Stomach (tissue), 4 donors: Measurements from ENCODE around the gene FAAP20.

ENCODE experiments used
- EP300 ChIP-seq: sonication (generic); formaldehyde crosslinking; IDR thresholded peaks from one replicate; pipeline ENCODE4 v1.6.1; 2017; ENCODE audit warnings: antibody characterized with exemption
- POLR2A ChIP-seq, 4 donors: fragments of 450-650 bp; IDR thresholded peaks; one replicate each; pipeline ENCODE4 v1.6.1; 2016; ENCODE audit warnings: antibody characterized with exemption in 4 of 4, control low read depth in 2 of 4, mild to moderate bottlenecking in 1 of 4, moderate library complexity in 1 of 4
- POLR2AphosphoS5 ChIP-seq, 3 donors: sonication (generic); formaldehyde crosslinking; IDR thresholded peaks; one replicate each; pipeline ENCODE4 v1.6.1; 2016; ENCODE audit warnings: antibody characterized with exemption in 3 of 3
- TF ChIP-seq, protein P1 (sequence below), 7 experiments: fragments of 450-650 bp in 4 of 7; fragments of 200-600 bp in 3 of 7; sonication (generic) in 3 of 7; IDR thresholded peaks; one replicate each; pipeline ENCODE4 v1.5.1; 2016 to 2019; ENCODE audit warnings: antibody characterized with exemption in 7 of 7, control low read depth in 2 of 7, mild to moderate bottlenecking in 1 of 7

GRCh38 chr1:2233997-2234761 is 39.6 kb upstream of the FAAP20 start:
- TF ChIP-seq, protein P1, sequence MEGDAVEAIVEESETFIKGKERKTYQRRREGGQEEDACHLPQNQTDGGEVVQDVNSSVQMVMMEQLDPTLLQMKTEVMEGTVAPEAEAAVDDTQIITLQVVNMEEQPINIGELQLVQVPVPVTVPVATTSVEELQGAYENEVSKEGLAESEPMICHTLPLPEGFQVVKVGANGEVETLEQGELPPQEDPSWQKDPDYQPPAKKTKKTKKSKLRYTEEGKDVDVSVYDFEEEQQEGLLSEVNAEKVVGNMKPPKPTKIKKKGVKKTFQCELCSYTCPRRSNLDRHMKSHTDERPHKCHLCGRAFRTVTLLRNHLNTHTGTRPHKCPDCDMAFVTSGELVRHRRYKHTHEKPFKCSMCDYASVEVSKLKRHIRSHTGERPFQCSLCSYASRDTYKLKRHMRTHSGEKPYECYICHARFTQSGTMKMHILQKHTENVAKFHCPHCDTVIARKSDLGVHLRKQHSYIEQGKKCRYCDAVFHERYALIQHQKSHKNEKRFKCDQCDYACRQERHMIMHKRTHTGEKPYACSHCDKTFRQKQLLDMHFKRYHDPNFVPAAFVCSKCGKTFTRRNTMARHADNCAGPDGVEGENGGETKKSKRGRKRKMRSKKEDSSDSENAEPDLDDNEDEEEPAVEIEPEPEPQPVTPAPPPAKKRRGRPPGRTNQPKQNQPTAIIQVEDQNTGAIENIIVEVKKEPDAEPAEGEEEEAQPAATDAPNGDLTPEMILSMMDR (IDR thresholded peaks at IDR 0.05): no peak
- TF ChIP-seq POLR2AphosphoS5 (IDR thresholded peaks at IDR 0.05) (peak in 2 of 3 donors; percentile 58 to 74), EP300 (no peak), POLR2A (IDR thresholded peaks at IDR 0.05) (no peak)
